PC-3 (cell line): ENCODE data around the gene LHX8. TPM values are rescaled to one million over a fixed set of nuclear protein-coding genes. Genes with fewer than 3 reads are reported as not detected.

Experiments used
- ATAC-seq: fragments of 200-7000 bp; cut with Tn5 transposase; 2 replicates; pipeline ENCODE4 v1.9.1; 2020; ENCODE audit warnings: mild to moderate bottlenecking, moderate library complexity
- BruUV-seq: library from RNA; stranded (reverse); fragments of 400-500 nt; replicated peaks from 2 replicates; lab custom pipeline; 2021; lab: Mats Ljungman, UMichigan
- CTCF ChIA-PET: fragments of 300-600 bp; sonication (Branson Sonifier 250); formaldehyde crosslinking; loops from one replicate; lab custom pipeline; 2022; ENCODE audit warnings: antibody characterized with exemption; lab: Charles Lee
- POLR2A ChIA-PET: fragments of 300-600 bp; sonication (Branson Sonifier 250); formaldehyde crosslinking; loops from one replicate; lab custom pipeline; 2022; ENCODE audit warnings: antibody characterized with exemption; ENCODE audit not compliant: unreplicated experiment; lab: Charles Lee
- DNase-seq: peaks from one replicate; pipeline ENCODE4 v3.0.0-alpha.2; 2015
- H2AFZ ChIP-seq: fragments of 300-600 bp; sonication (generic); 2 replicates; pipeline ENCODE4 v1.6.0; 2016; ENCODE audit warnings: antibody characterized with exemption, low read length
- H3F3A ChIP-seq: fragments of 300-600 bp; sonication (generic); one replicate; pipeline ENCODE4 v1.6.0; 2017; ENCODE audit warnings: antibody characterized with exemption, low read length, control low read depth, mild to moderate bottlenecking; ENCODE audit not compliant: unreplicated experiment
- H3K27ac ChIP-seq: fragments of 300-600 bp; sonication (generic); 2 replicates; pipeline ENCODE4 v1.5.1; 2016; ENCODE audit warnings: mild to moderate bottlenecking, low read length
- H3K27me3 ChIP-seq: fragments of 300-600 bp; sonication (generic); 2 replicates; pipeline ENCODE4 v1.6.1; 2016; ENCODE audit warnings: low read length, mixed read lengths
- H3K36me3 ChIP-seq: fragments of 300-600 bp; sonication (generic); 2 replicates; pipeline ENCODE4 v1.6.1; 2016; ENCODE audit warnings: low read depth, mixed run types, low read length, mixed read lengths
- H3K4me1 ChIP-seq: fragments of 300-600 bp; sonication (generic); 2 replicates; pipeline ENCODE4 v1.5.1; 2016; ENCODE audit warnings: low read length; ENCODE audit not compliant: insufficient read depth
- H3K4me2 ChIP-seq: fragments of 300-600 bp; sonication (generic); 2 replicates; pipeline ENCODE4 v1.6.0; 2016; ENCODE audit warnings: low read length
- H3K4me3 ChIP-seq: fragments of 300-600 bp; sonication (generic); 2 replicates; pipeline ENCODE4 v1.5.1; 2016; ENCODE audit warnings: mild to moderate bottlenecking, low read length, mixed read lengths
- H3K79me2 ChIP-seq: fragments of 300-600 bp; sonication (generic); 2 replicates; pipeline ENCODE4 v1.6.1; 2017; ENCODE audit warnings: low read length, mixed read lengths
- H3K9ac ChIP-seq: fragments of 300-600 bp; sonication (generic); 2 replicates; pipeline ENCODE4 v1.6.0; 2016; ENCODE audit warnings: mild to moderate bottlenecking, low read length
- H3K9me2 ChIP-seq: fragments of 300-600 bp; sonication (generic); replicated peaks from 2 replicates; pipeline ENCODE4 v1.6.1; 2016; ENCODE audit warnings: mixed run types, low read length, mixed read lengths
- H3K9me3 ChIP-seq: fragments of 300-600 bp; sonication (generic); 2 replicates; pipeline ENCODE4 v1.6.1; 2016; ENCODE audit warnings: low read length, mixed read lengths
- H4K20me1 ChIP-seq: fragments of 300-600 bp; sonication (generic); 2 replicates; pipeline ENCODE4 v1.6.1; 2016; ENCODE audit warnings: low read length, mixed read lengths
- EZH2 ChIP-seq: fragments of 300-600 bp; sonication (generic); IDR thresholded peaks from one replicate; pipeline ENCODE4 v1.6.1; 2017; ENCODE audit warnings: antibody characterized with exemption, mild to moderate bottlenecking, low read length; ENCODE audit not compliant: unreplicated experiment
- EZH2phosphoT487 ChIP-seq: fragments of 300-600 bp; sonication (generic); IDR thresholded peaks from 2 replicates; pipeline ENCODE4 v1.6.1; 2018; ENCODE audit warnings: mild to moderate bottlenecking, antibody characterized with exemption, low read length, borderline replicate concordance
- intact Hi-C: fragments of 100-400 bp; cut with micrococcal nuclease; formaldehyde crosslinking; loops from 2 replicates; pipeline ENCODE4 v1.9.0; 2023
- total RNA-seq: library from RNA; depleted of rRNA; stranded (reverse); fragments of >200 nt; gene quantifications from 2 replicates; pipeline ENCODE4 v1.2.3, GENCODE V29; 2014
- TF ChIP-seq, protein P1 (sequence below): fragments of 300-600 bp; sonication (generic); conservative IDR thresholded peaks from 2 replicates; pipeline ENCODE4 v1.5.1; 2017; ENCODE audit warnings: antibody characterized with exemption, low read depth, mild to moderate bottlenecking, low read length

Gene LHX8
- total RNA-seq, 1 experiment from 2014 or later = not detected

DNA sequence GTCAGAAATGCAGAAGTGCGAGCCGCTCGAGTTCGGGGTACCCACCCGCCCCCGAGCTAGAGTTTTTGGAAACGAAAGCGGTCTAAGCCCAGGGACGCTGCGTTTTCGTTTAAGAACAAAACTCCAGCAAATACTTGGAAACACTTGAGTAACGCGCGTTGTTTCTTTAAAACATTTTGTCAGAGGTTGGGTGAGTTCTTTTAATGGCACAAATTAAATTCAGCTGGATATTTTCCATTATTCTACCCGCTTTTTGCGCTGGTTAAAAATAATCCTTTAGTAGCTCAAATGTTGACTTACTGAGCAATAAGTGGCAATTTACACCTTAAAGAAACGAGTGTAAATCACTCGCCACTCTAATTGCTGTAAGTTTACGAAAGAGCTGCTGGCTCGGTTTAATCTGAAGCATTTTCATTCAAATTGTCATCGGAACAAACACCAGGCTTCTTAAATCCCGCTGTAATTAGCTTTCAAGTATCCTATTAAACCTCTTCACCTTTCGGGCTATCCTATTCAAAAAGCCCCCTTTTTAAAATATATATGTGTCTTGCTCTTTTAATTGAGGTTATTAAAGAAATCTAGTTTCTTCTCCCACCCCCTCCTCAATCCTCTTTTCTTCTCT, 1.5 kb downstream of the LHX8 start:
- ATAC-seq = no peak
- Histone ChIP-seq H3K9ac (no peak overlapping the region), H3K9me2 (no peaks in the 10 kb centered on the region), H3K36me3 (no peaks in the 10 kb centered on the region), H3K4me2 (no peak overlapping the region), H3K79me2 (no peaks in the 10 kb centered on the region), H4K20me1 (no peaks in the 10 kb centered on the region), H3K27me3 (peaks cover 91% of the 10 kb centered on the region), H3K4me3 (no peak overlapping the region), H3F3A (no peaks in the 10 kb centered on the region), H2AFZ (no peak overlapping the region), H3K27ac (no peak overlapping the region), H3K4me1 (no peaks in the 10 kb centered on the region), H3K9me3 (no peaks in the 10 kb centered on the region)
- DNase-seq = no peak
- no TSS peak for BruUV-seq
- POLR2A ChIA-PET = no interaction called here
- intact Hi-C loops = no loop called here
- CTCF ChIA-PET = no interaction called here
- TF ChIP-seq EZH2phosphoT487 = no peak
- TF ChIP-seq, protein P1, sequence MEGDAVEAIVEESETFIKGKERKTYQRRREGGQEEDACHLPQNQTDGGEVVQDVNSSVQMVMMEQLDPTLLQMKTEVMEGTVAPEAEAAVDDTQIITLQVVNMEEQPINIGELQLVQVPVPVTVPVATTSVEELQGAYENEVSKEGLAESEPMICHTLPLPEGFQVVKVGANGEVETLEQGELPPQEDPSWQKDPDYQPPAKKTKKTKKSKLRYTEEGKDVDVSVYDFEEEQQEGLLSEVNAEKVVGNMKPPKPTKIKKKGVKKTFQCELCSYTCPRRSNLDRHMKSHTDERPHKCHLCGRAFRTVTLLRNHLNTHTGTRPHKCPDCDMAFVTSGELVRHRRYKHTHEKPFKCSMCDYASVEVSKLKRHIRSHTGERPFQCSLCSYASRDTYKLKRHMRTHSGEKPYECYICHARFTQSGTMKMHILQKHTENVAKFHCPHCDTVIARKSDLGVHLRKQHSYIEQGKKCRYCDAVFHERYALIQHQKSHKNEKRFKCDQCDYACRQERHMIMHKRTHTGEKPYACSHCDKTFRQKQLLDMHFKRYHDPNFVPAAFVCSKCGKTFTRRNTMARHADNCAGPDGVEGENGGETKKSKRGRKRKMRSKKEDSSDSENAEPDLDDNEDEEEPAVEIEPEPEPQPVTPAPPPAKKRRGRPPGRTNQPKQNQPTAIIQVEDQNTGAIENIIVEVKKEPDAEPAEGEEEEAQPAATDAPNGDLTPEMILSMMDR = no peak
- no peak for TF ChIP-seq EZH2

DNA sequence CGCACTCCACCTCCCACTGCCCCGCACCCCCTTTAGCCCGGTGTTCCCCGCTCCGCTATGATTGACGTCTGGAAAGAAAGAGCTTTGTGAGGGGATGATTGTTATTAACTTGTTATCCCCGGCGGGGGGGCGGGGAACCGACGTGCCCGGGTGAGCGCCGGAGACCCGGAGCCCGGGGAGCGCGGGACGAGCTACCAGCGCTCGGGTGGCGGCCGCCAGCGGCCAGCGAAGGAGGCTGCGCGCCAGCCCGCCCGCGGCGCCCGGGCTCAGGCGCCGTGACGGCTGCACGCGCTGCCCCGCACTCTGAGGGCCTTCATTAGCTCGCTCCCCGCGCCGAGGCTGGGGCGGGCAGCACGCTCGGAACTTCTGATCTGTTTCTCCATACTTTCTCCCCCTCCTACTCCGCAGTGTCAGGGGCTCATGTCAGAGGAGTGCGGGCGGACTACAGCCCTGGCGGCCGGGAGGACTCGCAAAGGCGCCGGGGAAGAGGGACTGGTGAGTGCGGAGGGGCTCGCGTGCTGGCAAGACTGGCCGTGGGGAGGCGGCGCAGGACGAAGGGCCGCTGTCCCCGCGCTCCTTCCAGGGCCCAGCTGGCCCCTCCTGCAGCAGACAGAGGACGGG, 2.1 kb downstream of the LHX8 start:
- no peaks in the 10 kb centered on the region for H3K9me3 ChIP-seq
- H3K27ac ChIP-seq = no peak overlapping the region
- no peaks in the 10 kb centered on the region for H3F3A ChIP-seq
- POLR2A ChIA-PET = no interaction called here
- BruUV-seq = no TSS peak
- TF ChIP-seq EZH2 (no peak), EZH2phosphoT487 (no peak)
- TF ChIP-seq, protein P1 = no peak
- H3K27me3 ChIP-seq = peaks cover 91% of the 10 kb centered on the region
- no peak overlapping the region for H3K9ac ChIP-seq
- H3K4me1 ChIP-seq = no peaks in the 10 kb centered on the region
- no peaks in the 10 kb centered on the region for H4K20me1 ChIP-seq
- H3K9me2 ChIP-seq = no peaks in the 10 kb centered on the region
- no peak overlapping the region for H3K4me2 ChIP-seq
- DNase-seq (no peak), ATAC-seq (no peak)
- H3K36me3 ChIP-seq = no peaks in the 10 kb centered on the region
- H3K79me2 ChIP-seq = no peaks in the 10 kb centered on the region
- no peak overlapping the region for H2AFZ ChIP-seq
- no peak overlapping the region for H3K4me3 ChIP-seq
- intact Hi-C loops = no loop called here
- CTCF ChIA-PET = no interaction called here

DNA sequence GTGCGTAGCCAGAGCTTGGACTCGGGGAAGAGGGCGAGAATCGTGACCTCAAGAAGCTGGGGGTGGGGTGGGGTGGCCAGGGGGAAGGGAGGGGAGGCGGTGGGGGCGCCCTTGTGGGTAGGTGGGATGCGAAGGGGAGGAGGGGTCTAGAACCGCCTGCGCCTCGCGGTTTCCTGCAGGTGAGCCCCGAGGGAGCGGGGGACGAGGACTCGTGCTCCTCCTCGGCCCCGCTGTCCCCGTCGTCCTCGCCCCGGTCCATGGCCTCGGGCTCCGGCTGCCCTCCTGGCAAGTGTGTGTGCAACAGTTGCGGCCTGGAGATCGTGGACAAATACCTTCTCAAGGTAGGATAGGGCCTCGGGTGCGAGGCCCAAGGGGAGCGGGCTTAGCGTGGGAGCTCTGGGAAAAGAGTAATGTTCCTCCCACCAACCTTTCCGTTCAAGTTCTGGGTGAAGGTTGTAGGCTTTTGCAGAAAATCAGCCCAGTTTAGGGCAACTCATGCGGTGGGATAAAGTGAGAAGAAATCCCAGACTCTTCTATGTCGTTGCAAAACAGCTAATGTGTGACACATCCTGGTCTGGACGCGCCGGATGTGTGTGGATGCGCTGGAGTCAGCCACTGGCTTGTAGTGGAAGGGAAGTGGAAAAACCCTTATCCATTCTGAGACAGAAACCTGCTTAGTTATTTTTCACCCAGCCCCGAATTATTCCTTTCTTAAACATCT, 2.9 kb downstream of the LHX8 start:
- BruUV-seq = no TSS peak

More for the DNA sequence above, 2.9 kb downstream of the LHX8 start:
- POLR2A ChIA-PET = no interaction called here
- intact Hi-C loops = no loop called here
- Histone ChIP-seq H3K4me2 (no peak overlapping the region), H2AFZ (no peak overlapping the region), H4K20me1 (no peaks in the 10 kb centered on the region), H3K79me2 (no peaks in the 10 kb centered on the region), H3K4me3 (no peak overlapping the region), H3K27ac (no peak overlapping the region), H3K36me3 (no peaks in the 10 kb centered on the region), H3K9ac (no peak overlapping the region), H3K27me3 (peaks cover 88% of the 10 kb centered on the region), H3K4me1 (no peaks in the 10 kb centered on the region), H3K9me2 (no peaks in the 10 kb centered on the region), H3K9me3 (no peaks in the 10 kb centered on the region), H3F3A (no peaks in the 10 kb centered on the region)
- CTCF ChIA-PET = no interaction called here
- ATAC-seq (no peak), DNase-seq (no peak)
- TF ChIP-seq EZH2 = no peak
- no peak for TF ChIP-seq EZH2phosphoT487
- TF ChIP-seq, protein P1 = no peak
